Activated T-cell treated with anti-CD3 and anti-CD28 coated beads, Interleukin-2, amount 50 U/mL, for 4 hours (primary cell): Measurements from ENCODE around the gene PIGL. TPM values are rescaled to one million over a fixed set of nuclear protein-coding genes. Genes with fewer than 3 reads are reported as not detected.

Experiments used
- ATAC-seq, 2 donors: fragments of 200-7000 bp; cut with Tn5 transposase; one replicate each; pipeline ENCODE4 v1.10.0; 2021
- DNase-seq: peaks from one replicate; pipeline ENCODE4 v3.0.0-alpha.2; 2020
- H3K27me3 Mint-ChIP-seq: one replicate; pipeline ENCODE4 v1.8.0; 2021; ENCODE audit warnings: low read depth, mixed read lengths
- H3K36me3 Mint-ChIP-seq: one replicate; pipeline ENCODE4 v1.8.0; 2022; ENCODE audit warnings: mixed read lengths; ENCODE audit not compliant: insufficient read depth
- H3K4me1 Mint-ChIP-seq: one replicate; pipeline ENCODE4 v1.8.0; 2021; ENCODE audit warnings: low read depth, mixed read lengths
- H3K4me3 Mint-ChIP-seq: one replicate; pipeline ENCODE4 v1.8.0; 2021; ENCODE audit warnings: mild to moderate bottlenecking, moderate library complexity, mixed read lengths
- H3K9me3 Mint-ChIP-seq: one replicate; pipeline ENCODE4 v1.8.0; 2021; ENCODE audit warnings: mixed read lengths
- total RNA-seq, 3 donors: library from RNA; stranded (reverse); gene quantifications; one replicate each; pipeline ENCODE4 v1.2.1, GENCODE V29; 2021

PIGL gene
- total RNA-seq, 3 donors from 2014 or later: 32.7 to 44.7 (median 35.0) TPM

GRCh38 chr17:16325964-16326363 lies 109.0 kb downstream of the PIGL start:
- H3K9me3 Mint-ChIP-seq: no peaks in the 10 kb centered on the region
- no peaks in the 10 kb centered on the region for H3K4me1 Mint-ChIP-seq
- no peak for DNase-seq
- no peak overlapping the region for H3K4me3 Mint-ChIP-seq
- no peak for ATAC-seq
- no peaks in the 10 kb centered on the region for H3K27me3 Mint-ChIP-seq
- H3K36me3 Mint-ChIP-seq: peaks cover 25% of the 10 kb centered on the region

GRCh38 chr17:16327018-16327417 lies 110.0 kb downstream of the PIGL start:
- H3K27me3 Mint-ChIP-seq: no peaks in the 10 kb centered on the region

GRCh38 chr17:16328997-16329396 lies 112.0 kb downstream of the PIGL start:
- DNase-seq: no peak
- H3K9me3 Mint-ChIP-seq: no peaks in the 10 kb centered on the region
- no peak for ATAC-seq
- no peaks in the 10 kb centered on the region for H3K27me3 Mint-ChIP-seq
- no peaks in the 10 kb centered on the region for H3K4me1 Mint-ChIP-seq
- H3K36me3 Mint-ChIP-seq: peaks cover 20% of the 10 kb centered on the region
- H3K4me3 Mint-ChIP-seq: no peak overlapping the region

More at GRCh38 chr17:16327018-16327417, 110.0 kb downstream of the PIGL start:
- no peaks in the 10 kb centered on the region for H3K4me1 Mint-ChIP-seq
- peaks cover 22% of the 10 kb centered on the region for H3K36me3 Mint-ChIP-seq
- no peaks in the 10 kb centered on the region for H3K9me3 Mint-ChIP-seq
- H3K4me3 Mint-ChIP-seq: no peak overlapping the region
- ATAC-seq (no peak), DNase-seq (no peak)

- H3K9me3 Mint-ChIP-seq: no peaks in the 10 kb centered on the region
- no peaks in the 10 kb centered on the region for H3K4me1 Mint-ChIP-seq
- H3K27me3 Mint-ChIP-seq: no peaks in the 10 kb centered on the region
- DNase-seq (no peak), ATAC-seq (no peak)
- H3K4me3 Mint-ChIP-seq: no peak overlapping the region
- H3K36me3 Mint-ChIP-seq: peaks cover 20% of the 10 kb centered on the region
Observed at GRCh38 chr17:16329519-16330271, 112.7 kb downstream of the PIGL start.

- H3K4me3 Mint-ChIP-seq: no peak overlapping the region
- DNase-seq (no peak), ATAC-seq (no peak)
- H3K36me3 Mint-ChIP-seq: peaks cover 4% of the 10 kb centered on the region
- H3K27me3 Mint-ChIP-seq: no peaks in the 10 kb centered on the region
- H3K9me3 Mint-ChIP-seq: no peaks in the 10 kb centered on the region
- H3K4me1 Mint-ChIP-seq: no peaks in the 10 kb centered on the region
Observed at GRCh38 chr17:16338391-16338790, 121.4 kb downstream of the PIGL start.

GRCh38 chr17:16339402-16339801 lies 122.4 kb downstream of the PIGL start:
- DNase-seq (no peak), ATAC-seq (no peak)
- H3K36me3 Mint-ChIP-seq: peaks cover 5% of the 10 kb centered on the region
- no peaks in the 10 kb centered on the region for H3K27me3 Mint-ChIP-seq
- H3K4me3 Mint-ChIP-seq: no peak overlapping the region
- no peaks in the 10 kb centered on the region for H3K4me1 Mint-ChIP-seq
- no peaks in the 10 kb centered on the region for H3K9me3 Mint-ChIP-seq

- DNase-seq (no peak), ATAC-seq (no peak)
- Mint-ChIP-seq H3K36me3 (peaks cover 5% of the 10 kb centered on the region), H3K9me3 (no peaks in the 10 kb centered on the region), H3K4me3 (no peak overlapping the region), H3K27me3 (no peaks in the 10 kb centered on the region), H3K4me1 (no peaks in the 10 kb centered on the region)
Observed at GRCh38 chr17:16339959-16340358, 122.9 kb downstream of the PIGL start.

GRCh38 chr17:16342979-16343378 lies 126.0 kb downstream of the PIGL start:
- Mint-ChIP-seq H3K36me3 (peaks cover 12% of the 10 kb centered on the region), H3K4me1 (no peaks in the 10 kb centered on the region), H3K27me3 (no peaks in the 10 kb centered on the region), H3K4me3 (no peak overlapping the region), H3K9me3 (no peaks in the 10 kb centered on the region)
- ATAC-seq (no peak), DNase-seq (no peak)

GRCh38 chr17:16343569-16343968 lies 126.6 kb downstream of the PIGL start:
- no peak for DNase-seq
- Mint-ChIP-seq H3K4me3 (no peak overlapping the region), H3K4me1 (no peaks in the 10 kb centered on the region), H3K9me3 (no peaks in the 10 kb centered on the region), H3K36me3 (peaks cover 12% of the 10 kb centered on the region), H3K27me3 (no peaks in the 10 kb centered on the region)
- no peak for ATAC-seq

GRCh38 chr17:16345565-16345964 lies 128.6 kb downstream of the PIGL start:
- Mint-ChIP-seq H3K36me3 (peaks cover 14% of the 10 kb centered on the region), H3K4me3 (no peak overlapping the region), H3K4me1 (peaks cover 2% of the 10 kb centered on the region), H3K27me3 (no peaks in the 10 kb centered on the region), H3K9me3 (no peaks in the 10 kb centered on the region)
- ATAC-seq: no peak
- DNase-seq: no peak

- ATAC-seq (no peak), DNase-seq (no peak)
- Mint-ChIP-seq H3K9me3 (no peaks in the 10 kb centered on the region), H3K36me3 (peaks cover 14% of the 10 kb centered on the region), H3K4me1 (peaks cover 7% of the 10 kb centered on the region), H3K27me3 (no peaks in the 10 kb centered on the region), H3K4me3 (no peak overlapping the region)
Observed at GRCh38 chr17:16346721-16347271, 129.8 kb downstream of the PIGL start.

- DNase-seq: no peak
- Mint-ChIP-seq H3K36me3 (peaks cover 10% of the 10 kb centered on the region), H3K27me3 (no peaks in the 10 kb centered on the region), H3K4me1 (peaks cover 15% of the 10 kb centered on the region), H3K9me3 (no peaks in the 10 kb centered on the region), H3K4me3 (no peak overlapping the region)
- ATAC-seq: no peak
Observed at GRCh38 chr17:16348586-16348985, 131.6 kb downstream of the PIGL start.

GRCh38 chr17:16349431-16349830 lies 132.4 kb downstream of the PIGL start:
- H3K9me3 Mint-ChIP-seq: no peaks in the 10 kb centered on the region
- no peak overlapping the region for H3K4me3 Mint-ChIP-seq
- ATAC-seq: no peak
- peaks cover 8% of the 10 kb centered on the region for H3K36me3 Mint-ChIP-seq
- DNase-seq: peak; percentile 8
- H3K4me1 Mint-ChIP-seq: peaks cover 18% of the 10 kb centered on the region
- no peaks in the 10 kb centered on the region for H3K27me3 Mint-ChIP-seq

- ATAC-seq (no peak), DNase-seq (no peak)
- no peaks in the 10 kb centered on the region for H3K9me3 Mint-ChIP-seq
- H3K27me3 Mint-ChIP-seq: no peaks in the 10 kb centered on the region
- peaks cover 18% of the 10 kb centered on the region for H3K4me1 Mint-ChIP-seq
- peak overlapping the region; percentile 96 for H3K4me3 Mint-ChIP-seq
- peaks cover 8% of the 10 kb centered on the region for H3K36me3 Mint-ChIP-seq
Observed at GRCh38 chr17:16351831-16352230, 134.8 kb downstream of the PIGL start.

GRCh38 chr17:16352303-16352666 lies 135.3 kb downstream of the PIGL start:
- no peaks in the 10 kb centered on the region for H3K27me3 Mint-ChIP-seq
- peak; percentile 21 for DNase-seq
- no peaks in the 10 kb centered on the region for H3K9me3 Mint-ChIP-seq
- peaks cover 18% of the 10 kb centered on the region for H3K4me1 Mint-ChIP-seq
- ATAC-seq: peak in 1 of 2 donors; percentile 10
- peak overlapping the region; percentile 96 for H3K4me3 Mint-ChIP-seq
- peaks cover 5% of the 10 kb centered on the region for H3K36me3 Mint-ChIP-seq
